Psoas muscle (tissue), 8 donors: ENCODE results near the gene ZSWIM6. TPM values are rescaled to one million over a fixed set of nuclear protein-coding genes. Genes with fewer than 3 reads are reported as not detected.
"Not testable (repeated sequence)": the region's sequence is repeated elsewhere in the genome, so short reads cannot be mapped to it uniquely, and the experiment has no call there.

Source experiments
- ATAC-seq, 4 donors: fragments of 200-7000 bp; cut with Tn5 transposase; one replicate each; pipeline ENCODE4 v1.9.1; 2020; ENCODE audit warnings: moderate library complexity in 3 of 4, mild to moderate bottlenecking in 2 of 4
- DNase-seq, 2 donors: peaks; one replicate each; pipeline ENCODE4 v3.0.0-alpha.2; 2020
- H3K27ac ChIP-seq: fragments of 200-600 bp; one replicate; pipeline ENCODE4 v1.8.0; 2022
- H3K27me3 ChIP-seq, 3 donors: fragments of 200-600 bp in 1 of 3; one replicate each; pipeline versions ENCODE4 v1.6.1 to v1.8.0; 2013 to 2022; ENCODE audit warnings: low read length in 2 of 3, mild to moderate bottlenecking in 2 of 3, moderate library complexity in 1 of 3; ENCODE audit not compliant: insufficient read depth in 3 of 3
- H3K36me3 ChIP-seq, 2 donors: fragments of 200-600 bp in 1 of 2; one replicate each; pipeline versions ENCODE4 v1.6.1 to v1.8.0; 2013 to 2022; ENCODE audit warnings: low read depth in 1 of 2, mild to moderate bottlenecking in 1 of 2, moderate library complexity in 1 of 2; ENCODE audit not compliant: insufficient read depth in 1 of 2
- H3K4me1 ChIP-seq: fragments of 200-600 bp; one replicate; pipeline ENCODE4 v1.8.0; 2022
- H3K4me3 ChIP-seq: fragments of 200-600 bp; one replicate; pipeline ENCODE4 v1.8.0; 2022; ENCODE audit warnings: mild to moderate bottlenecking
- H3K9me3 ChIP-seq: fragments of 200-600 bp; one replicate; pipeline ENCODE4 v1.8.0; 2022
- WGBS, 3 donors: extraction: QIAGEN DNeasy Blood & Tissue Kit; methylation state at CpG; one replicate each; pipeline versions ENCODE4 v1.1.6 to v1.1.7; 2013; 5-methylcytosine and 5-hydroxymethylcytosine counted together
- intact Hi-C, 2 donors: fragments of 100-400 bp; cut with DNase I; formaldehyde crosslinking; loops; one replicate each; pipeline versions ENCODE4 v1.11.0 to v1.14.2; 2022
- polyA plus RNA-seq, 3 donors: library from polyadenylated mRNA; stranded (reverse); fragments of 200-250 nt; gene quantifications; one replicate each; pipeline ENCODE4 v1.2.3, GENCODE V29; 2013
- total RNA-seq, 4 donors: library from RNA; stranded (reverse); fragmentation: NEBNext Ultra II Directional in 2 of 4; extraction: Animal tissue kit (Norgen Biotek cat#: 25700) in 2 of 4; gene quantifications; one replicate each; pipeline versions ENCODE4 v1.2.1 to v1.2.4, GENCODE V29; 2021 to 2023
- TF ChIP-seq, protein P1 (sequence below): fragments of 200-600 bp; IDR thresholded peaks from one replicate; pipeline ENCODE4 v1.8.0; 2022; ENCODE audit warnings: antibody characterized with exemption
- donor health status: healthy with polysubstance abuse.
- donor health status: DM: no; HTN: no; CAD: no; lungs with moderate emphysema.
- donor health status: Bipolar disorder and iron deficiency.
- donor health status: healthy.
- donor health status: DM: yes; HTN: yes; CAD: no.
- donor health status: DM: no; HTN: no; CAD: no.
- donor health status: DM: no; HTN: no; CAD: no.
- donor health status: DM: yes; HTN: yes; CAD: no.

Gene ZSWIM6
- total and polyA plus RNA-seq, 7 donors = 1.4 to 6.3 (median 4.0) TPM

DNA sequence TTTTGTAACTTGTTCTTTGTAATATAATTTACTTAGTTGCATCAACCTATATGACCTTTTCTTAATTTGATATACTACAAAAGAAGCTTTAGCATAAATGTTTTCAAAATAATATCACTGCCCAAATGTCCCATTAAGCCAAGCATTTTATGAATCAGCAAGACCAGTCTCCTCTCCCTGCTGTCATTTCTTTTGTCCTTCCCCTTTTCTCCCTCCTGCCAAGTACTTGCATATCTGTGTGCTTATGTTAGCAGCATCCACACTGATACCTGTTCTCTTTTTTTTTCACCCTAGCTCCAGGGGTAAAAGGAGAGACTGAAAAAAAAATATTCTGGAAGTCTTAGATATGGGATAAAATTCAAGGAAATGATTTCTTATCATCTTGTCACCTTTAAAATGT lies 69.7 kb downstream of the ZSWIM6 start:
- Histone ChIP-seq H3K4me3 (no peak overlapping the region), H3K27ac (no peak overlapping the region), H3K27me3 (no peaks in the 10 kb centered on the region), H3K4me1 (peaks cover 24% of the 10 kb centered on the region), H3K36me3 (no peaks in the 10 kb centered on the region), H3K9me3 (no peaks in the 10 kb centered on the region)
- TF ChIP-seq, protein P1, sequence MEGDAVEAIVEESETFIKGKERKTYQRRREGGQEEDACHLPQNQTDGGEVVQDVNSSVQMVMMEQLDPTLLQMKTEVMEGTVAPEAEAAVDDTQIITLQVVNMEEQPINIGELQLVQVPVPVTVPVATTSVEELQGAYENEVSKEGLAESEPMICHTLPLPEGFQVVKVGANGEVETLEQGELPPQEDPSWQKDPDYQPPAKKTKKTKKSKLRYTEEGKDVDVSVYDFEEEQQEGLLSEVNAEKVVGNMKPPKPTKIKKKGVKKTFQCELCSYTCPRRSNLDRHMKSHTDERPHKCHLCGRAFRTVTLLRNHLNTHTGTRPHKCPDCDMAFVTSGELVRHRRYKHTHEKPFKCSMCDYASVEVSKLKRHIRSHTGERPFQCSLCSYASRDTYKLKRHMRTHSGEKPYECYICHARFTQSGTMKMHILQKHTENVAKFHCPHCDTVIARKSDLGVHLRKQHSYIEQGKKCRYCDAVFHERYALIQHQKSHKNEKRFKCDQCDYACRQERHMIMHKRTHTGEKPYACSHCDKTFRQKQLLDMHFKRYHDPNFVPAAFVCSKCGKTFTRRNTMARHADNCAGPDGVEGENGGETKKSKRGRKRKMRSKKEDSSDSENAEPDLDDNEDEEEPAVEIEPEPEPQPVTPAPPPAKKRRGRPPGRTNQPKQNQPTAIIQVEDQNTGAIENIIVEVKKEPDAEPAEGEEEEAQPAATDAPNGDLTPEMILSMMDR = no peak
- no peak for DNase-seq
- ATAC-seq = peak; percentile 46 to 73 (median 62)
- intact Hi-C loops = no loop called here

DNA sequence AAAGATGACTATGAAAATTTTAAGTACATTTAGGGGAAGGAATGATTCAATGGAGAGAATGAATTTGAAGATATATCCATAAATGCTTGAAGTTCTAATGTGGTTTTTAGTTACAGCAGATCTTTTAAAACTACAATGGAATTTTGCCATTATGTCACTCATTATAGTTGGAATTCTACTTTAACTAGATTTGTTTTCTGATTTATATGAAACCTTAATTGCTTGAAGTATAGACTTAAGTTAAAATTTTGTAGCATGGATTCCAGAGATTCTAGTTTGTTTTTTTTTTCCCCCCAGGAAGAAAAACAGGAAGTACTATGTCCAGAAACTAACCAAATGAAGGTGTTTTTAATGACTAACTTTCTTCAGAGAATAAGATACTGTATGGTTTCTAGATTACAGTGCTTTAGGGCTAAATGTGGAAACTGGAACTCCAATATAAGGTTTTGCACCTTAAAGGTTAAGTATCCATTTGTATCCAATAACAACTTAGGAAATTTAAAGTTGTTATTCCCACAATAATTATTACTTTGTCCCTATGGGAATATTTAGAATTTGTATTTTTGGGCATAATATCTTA lies 70.3 kb downstream of the ZSWIM6 start:
- Histone ChIP-seq H3K27me3 (no peaks in the 10 kb centered on the region), H3K27ac (no peak overlapping the region), H3K4me1 (peaks cover 20% of the 10 kb centered on the region), H3K4me3 (no peak overlapping the region), H3K36me3 (no peaks in the 10 kb centered on the region), H3K9me3 (no peaks in the 10 kb centered on the region)
- DNase-seq (no peak), ATAC-seq (no peak)
- TF ChIP-seq, protein P1 = no peak
- intact Hi-C loops = no loop called here

GRCh38 chr5:61402970-61403900 lies 71.2 kb downstream of the ZSWIM6 start:
- TF ChIP-seq, protein P1 = no peak
- Histone ChIP-seq H3K4me3 (no peak overlapping the region), H3K27me3 (no peaks in the 10 kb centered on the region), H3K36me3 (no peaks in the 10 kb centered on the region), H3K27ac (no peak overlapping the region), H3K9me3 (no peaks in the 10 kb centered on the region), H3K4me1 (peaks cover 18% of the 10 kb centered on the region)
- no peak for ATAC-seq
- intact Hi-C loops = no loop called here
- DNase-seq = no peak
- WGBS, 3 donors = 77 to 87% (median 84%) methylated on average over 4 of the region's 4 CpGs

- peaks cover 30% of the 10 kb centered on the region for H3K4me1 ChIP-seq
- no peak overlapping the region for H3K27ac ChIP-seq
- ATAC-seq (no peak), DNase-seq (no peak)
- no peak overlapping the region for H3K4me3 ChIP-seq
- intact Hi-C loops = loop anchor here (5.0 kb wide), 2 partner anchors 47 to 73 kb away; partner anchors contain the start of gene ZSWIM6 (in 2 of the 2)
- H3K9me3 ChIP-seq = no peaks in the 10 kb centered on the region
- H3K27me3 ChIP-seq = no peaks in the 10 kb centered on the region
- TF ChIP-seq, protein P1 = no peak
- no peaks in the 10 kb centered on the region for H3K36me3 ChIP-seq
Measured at GRCh38 chr5:61405511-61406295, 73.6 kb downstream of the ZSWIM6 start.

GRCh38 chr5:61406497-61406896 lies 74.4 kb downstream of the ZSWIM6 start:
- H3K4me3 ChIP-seq, H3K9me3 ChIP-seq, ATAC-seq, H3K36me3 ChIP-seq, DNase-seq, H3K27ac ChIP-seq, H3K27me3 ChIP-seq: not testable (repeated sequence)
- WGBS, 3 donors = 94 to 98% (median 96%) methylated on average over 4 of the region's 4 CpGs
- H3K4me1 ChIP-seq = peaks cover 27% of the 10 kb centered on the region
- intact Hi-C loops = loop anchor here (5.0 kb wide), 2 partner anchors 46 to 74 kb away; partner anchors contain the start of gene ZSWIM6 (in 2 of the 2)
